HepG2 (cell line): ENCODE results near the gene FAM170B. TPM values are rescaled to one million over a fixed set of nuclear protein-coding genes. Genes with fewer than 3 reads are reported as not detected.

Source experiments
- ATAC-seq: fragments of 200-7000 bp; cut with Tn5 transposase; 3 replicates; pipeline ENCODE4 v1.9.1; 2020; ENCODE audit warnings: mild to moderate bottlenecking, moderate library complexity
- BruUV-seq: library from RNA; stranded (reverse); fragments of 400-500 nt; replicated peaks from 2 replicates; lab custom pipeline; 2021; lab: Mats Ljungman, UMichigan
- CTCF ChIA-PET: fragments of 300-600 bp; formaldehyde crosslinking; extraction: SDS; loops from one replicate; lab custom pipeline; 2021; ENCODE audit warnings: low total read pairs, inconsistent platforms, low intra/inter-chr PET ratio; lab: Yijun Ruan, JAX
- POLR2A ChIA-PET: fragments of 350-600 bp; sonication (Branson Sonifier 250); formaldehyde crosslinking; loops from one replicate; lab custom pipeline; 2020; ENCODE audit warnings: antibody characterized with exemption, inconsistent platforms; lab: Yijun Ruan, JAX
- DNase-seq: peaks from one replicate; pipeline ENCODE4 v3.0.0-alpha.2; 2015; ENCODE audit warnings: low spot score
- FAIRE-seq: peaks from 3 replicates; lab custom pipeline; 2011; peaks lifted over from hg19 to GRCh38; lab: Jason Lieb, UNC
- H2AFZ ChIP-seq: one replicate; pipeline ENCODE4 v1.6.1; 2011; ENCODE audit warnings: low read length, inconsistent platforms
- H3K27ac ChIP-seq: fragments of 300-600 bp; 3 replicates; pipeline ENCODE4 v1.8.0; 2011; ENCODE audit warnings: mixed run types, mild to moderate bottlenecking, mixed read lengths, low read length, inconsistent platforms; ENCODE audit not compliant: insufficient read depth; ENCODE audit errors: extremely low read length
- H3K27me3 ChIP-seq, 2 experiments: fragments of 200-600 bp in 1 of 2; 2 replicates in 1 of 2; 3 replicates in 1 of 2; pipeline versions ENCODE4 v1.6.0 to v1.8.0; 2011; ENCODE audit warnings: low read length in 2 of 2, mild to moderate bottlenecking in 2 of 2, moderate library complexity in 2 of 2, inconsistent platforms in 1 of 2; ENCODE audit not compliant: insufficient read depth in 2 of 2, control insufficient read depth in 1 of 2
- H3K36me3 ChIP-seq, 2 experiments: fragments of 200-600 bp in 1 of 2; replicated peaks in 1 of 2; 2 replicates in 1 of 2; 3 replicates in 1 of 2; pipeline versions ENCODE4 v1.5.1 to v1.8.0; 2011; ENCODE audit warnings: low read length in 2 of 2, inconsistent platforms in 1 of 2; ENCODE audit not compliant: insufficient read depth in 2 of 2, control insufficient read depth in 1 of 2
- H3K4me1 ChIP-seq: 2 replicates; pipeline ENCODE4 v1.5.1; 2012; ENCODE audit warnings: low read length, inconsistent platforms; ENCODE audit not compliant: insufficient read depth
- H3K4me2 ChIP-seq: 2 replicates; pipeline ENCODE4 v1.6.0; 2011; ENCODE audit warnings: low read depth, low read length, inconsistent platforms
- H3K4me3 ChIP-seq, 3 experiments: fragments of 200-600 bp in 1 of 3; sonication (generic), shearing (Covaris generic) in 1 of 3; replicated peaks in 1 of 3; 2 replicates each; pipeline ENCODE4 v1.5.1; 2011 to 2016; ENCODE audit warnings: low read length in 3 of 3, inconsistent platforms in 2 of 3, low read depth in 2 of 3, mild to moderate bottlenecking in 2 of 3, control low read depth in 1 of 3, mixed read lengths in 1 of 3; ENCODE audit not compliant: insufficient read depth in 1 of 3
- H3K79me2 ChIP-seq: one replicate; pipeline ENCODE4 v1.6.1; 2011; ENCODE audit warnings: low read length, inconsistent platforms; ENCODE audit not compliant: insufficient read depth
- H3K9ac ChIP-seq: 2 replicates; pipeline ENCODE4 v1.6.0; 2011; ENCODE audit warnings: mild to moderate bottlenecking, low read depth, low read length, inconsistent platforms; ENCODE audit not compliant: insufficient read depth
- H3K9me3 ChIP-seq: 2 replicates; pipeline ENCODE4 v1.5.1; 2012; ENCODE audit warnings: mild to moderate bottlenecking, low read length
- H4K20me1 ChIP-seq: 2 replicates; pipeline ENCODE4 v1.6.0; 2011; ENCODE audit warnings: inconsistent platforms, mild to moderate bottlenecking, low read length, moderate library complexity; ENCODE audit not compliant: insufficient read depth
- GABPA ChIP-seq, 2 experiments: IDR thresholded peaks; 2 replicates each; pipeline ENCODE4 v1.6.1; 2011 to 2016; ENCODE audit warnings: low read depth in 2 of 2, low read length in 1 of 2, missing biosample characterization in 1 of 2, missing genetic modification characterization in 1 of 2
- GATAD2A ChIP-seq: IDR thresholded peaks from 2 replicates; pipeline ENCODE4 v1.6.1; 2016
- HMGXB4 ChIP-seq, 2 experiments: sonication (generic) in 1 of 2; formaldehyde crosslinking in 1 of 2; IDR thresholded peaks; 2 replicates each; pipeline versions ENCODE4 v1.4.0 to v1.6.1; 2018 to 2020; ENCODE audit warnings: missing genetic modification reagents in 2 of 2, borderline replicate concordance in 1 of 2, low read depth in 1 of 2, mild to moderate bottlenecking in 1 of 2, missing biosample characterization in 1 of 2
- HOMEZ ChIP-seq: IDR thresholded peaks from 2 replicates; pipeline ENCODE4 v1.6.1; 2016; ENCODE audit warnings: low read depth
- IKZF1 ChIP-seq: fragments of 450-650 bp; IDR thresholded peaks from 2 replicates; pipeline ENCODE4 v1.7.1; 2016
- KLF6 ChIP-seq: IDR thresholded peaks from 2 replicates; pipeline ENCODE4 v1.8.0; 2016; ENCODE audit warnings: missing biosample characterization, missing genetic modification reagents
- MAFG ChIP-seq: sonication (generic); formaldehyde crosslinking; IDR thresholded peaks from 2 replicates; pipeline ENCODE4 v1.5.1; 2020; ENCODE audit warnings: mild to moderate bottlenecking, missing genetic modification reagents
- MZF1 ChIP-seq: sonication (generic); formaldehyde crosslinking; IDR thresholded peaks from 2 replicates; pipeline ENCODE4 v1.8.1; 2023; ENCODE audit warnings: mild to moderate bottlenecking, missing genetic modification reagents, borderline replicate concordance
- SP140L ChIP-seq: sonication (generic); formaldehyde crosslinking; IDR thresholded peaks from 2 replicates; pipeline ENCODE4 v1.4.0; 2020; ENCODE audit warnings: missing genetic modification reagents, borderline replicate concordance
- TBL1XR1 ChIP-seq: fragments of 150-350 bp; IDR thresholded peaks from 2 replicates; pipeline ENCODE4 v1.6.1; 2014; ENCODE audit warnings: borderline replicate concordance, low read length; ENCODE audit not compliant: partially characterized antibody
- ZFP36L1 ChIP-seq: sonication (generic); formaldehyde crosslinking; IDR thresholded peaks from 2 replicates; pipeline ENCODE4 v1.8.0; 2022; ENCODE audit warnings: mild to moderate bottlenecking, missing genetic modification reagents, moderate library complexity
- ZNF333 ChIP-seq: sonication (generic); formaldehyde crosslinking; IDR thresholded peaks from 2 replicates; pipeline ENCODE4 v1.4.0; 2020; ENCODE audit warnings: mild to moderate bottlenecking, missing genetic modification reagents, borderline replicate concordance
- ZNF501 ChIP-seq: sonication (generic); formaldehyde crosslinking; IDR thresholded peaks from 2 replicates; pipeline ENCODE4 v1.5.1; 2020; ENCODE audit warnings: mild to moderate bottlenecking, moderate library complexity, missing genetic modification reagents
- ZNF660 ChIP-seq: sonication (generic); formaldehyde crosslinking; IDR thresholded peaks from 2 replicates; pipeline ENCODE4 v1.5.1; 2020; ENCODE audit warnings: mild to moderate bottlenecking, low read depth, missing genetic modification reagents, borderline replicate concordance
- ZNF713 ChIP-seq: sonication (generic); formaldehyde crosslinking; IDR thresholded peaks from 2 replicates; pipeline ENCODE4 v1.4.0; 2020; ENCODE audit warnings: mild to moderate bottlenecking, missing genetic modification reagents
- ZNF761 ChIP-seq: sonication (generic); formaldehyde crosslinking; conservative IDR thresholded peaks from 2 replicates; pipeline ENCODE4 v1.4.0; 2020; ENCODE audit warnings: mild to moderate bottlenecking, missing genetic modification reagents
- ZNF878 ChIP-seq: sonication (generic); formaldehyde crosslinking; IDR thresholded peaks from 2 replicates; pipeline ENCODE4 v1.8.1; 2023; ENCODE audit warnings: mild to moderate bottlenecking, missing genetic modification reagents, moderate library complexity
- ZXDC ChIP-seq: sonication (generic); formaldehyde crosslinking; IDR thresholded peaks from 2 replicates; pipeline ENCODE4 v1.5.0; 2020; ENCODE audit warnings: mild to moderate bottlenecking, missing genetic modification reagents
- WGBS: methylation state at CpG from one replicate; pipeline ENCODE4 v1.1.6; 2017; ENCODE audit warnings: low lambda C conversion rate; 5-methylcytosine and 5-hydroxymethylcytosine counted together
- in situ Hi-C: cut with HindIII; loops from 2 replicates; pipeline ENCODE4 v1.10.0; 2017; ENCODE audit warnings: low pct_unique_long_range_greater_than_20kb; ENCODE audit not compliant: extremely low pct_ligation_motif_present
- intact Hi-C: fragments of 100-400 bp; cut with micrococcal nuclease; formaldehyde crosslinking; loops from one replicate; pipeline ENCODE4 v1.10.0; 2022; ENCODE audit not compliant: unreplicated experiment
- polyA plus RNA-seq, 8 experiments: library from polyadenylated mRNA; depleted of rRNA in 3 of 8; stranded (reverse) in 7 of 8; unstranded in 1 of 8; fragments of >200 nt; fragmentation: Illumina TruSeq in 4 of 8; extraction: Trizol in 4 of 8; gene quantifications; 2 replicates each; pipeline versions ENCODE4 v1.2.1 to v1.2.3, GENCODE V29; 2011 to 2016; ENCODE audit warnings: low read depth in 4 of 8, missing spikeins in 1 of 8, mixed read lengths in 1 of 8; ENCODE audit not compliant: insufficient read depth in 1 of 8
- total RNA-seq, 5 experiments: library from RNA; depleted of rRNA; stranded (reverse); fragments of >200 nt; fragmentation: Illumina TruSeq; extraction: Trizol; gene quantifications; 2 replicates each; pipeline ENCODE4 v1.2.3, GENCODE V29; 2016; ENCODE audit warnings: low read depth in 1 of 5

The FAM170B gene
- total and polyA plus RNA-seq, 2 of the 13 experiments (the other 11 are each of a cell fraction or from before 2014, with no cell fraction given) = not detected

GRCh38 chr10:49160814-49161213 lies 27.0 kb upstream of the FAM170B start (continued):
- no peak for TF ChIP-seq ZXDC (CRISPR knock-in tag)
- no peak for TF ChIP-seq GATAD2A
- TF ChIP-seq SP140L = no peak
- no peak for TF ChIP-seq MZF1 (CRISPR knock-in tag)
- no peak for TF ChIP-seq ZNF878 (CRISPR knock-in tag)
- no peak for TF ChIP-seq IKZF1
- TF ChIP-seq ZFP36L1 (CRISPR knock-in tag) = no peak

GRCh38 chr10:49160110-49160509 lies 26.3 kb upstream of the FAM170B start:
- 6% methylated on average over 5 of the region's 5 CpGs for WGBS
- intact Hi-C loops (no loop called here), in situ Hi-C loops (loop anchor here (10.0 kb wide), 2 partner anchors 275 to 505 kb away; no protein-coding TSS in a partner anchor)
- no peak overlapping the region for H3K4me2 ChIP-seq
- no peak overlapping the region for H2AFZ ChIP-seq
- no peaks in the 10 kb centered on the region for H3K4me1 ChIP-seq
- POLR2A ChIA-PET = no interaction called here
- FAIRE-seq = no peak
- H3K36me3 ChIP-seq = no peaks in the 10 kb centered on the region
- no peaks in the 10 kb centered on the region for H3K9me3 ChIP-seq
- no TSS peak for BruUV-seq
- H3K27me3 ChIP-seq = no peaks in the 10 kb centered on the region; a peak in 1 of 5 replicates
- TF ChIP-seq GABPA (IDR thresholded peaks at IDR 0.05; ENCODE audit: low read depth, low read length) (no peak), GABPA (CRISPR knock-in tag; IDR thresholded peaks at IDR 0.05; ENCODE audit: low read depth) (no peak), ZNF660 (CRISPR knock-in tag) (no peak), HOMEZ (CRISPR knock-in tag) (no peak), ZNF333 (CRISPR knock-in tag) (no peak), ZNF761 (CRISPR knock-in tag) (no peak), ZNF501 (CRISPR knock-in tag) (no peak), KLF6 (CRISPR knock-in tag) (no peak), ZNF713 (no peak), MAFG (no peak), HMGXB4 (CRISPR knock-in tag; IDR thresholded peaks at IDR 0.05; ENCODE audit: borderline replicate concordance in 1 of 2, low read depth in 1 of 2) (no peak), TBL1XR1 (no peak), MZF1 (CRISPR knock-in tag) (no peak)
- H3K79me2 ChIP-seq = no peaks in the 10 kb centered on the region
- CTCF ChIA-PET = no interaction called here
- DNase-seq = no peak
- no peaks in the 10 kb centered on the region for H4K20me1 ChIP-seq
- no peak overlapping the region for H3K4me3 ChIP-seq
- no peak for ATAC-seq
- no peak overlapping the region for H3K9ac ChIP-seq
- H3K27ac ChIP-seq = no peak overlapping the region
